Osteoblast (primary cell): Measurements from ENCODE around the gene NTM. TPM values are rescaled to one million over a fixed set of nuclear protein-coding genes. Genes with fewer than 3 reads are reported as not detected.
"Not testable (repeated sequence)": the region's sequence is repeated elsewhere in the genome, so short reads cannot be mapped to it uniquely, and the experiment has no call there.

Experiments
- DNase-seq: peaks from one replicate; pipeline ENCODE4 v3.0.0; 2011; ENCODE audit warnings: low spot score, mixed read lengths; ENCODE audit not compliant: insufficient read length; ENCODE audit errors: missing footprints
- H2AFZ ChIP-seq: 2 replicates; pipeline ENCODE4 v1.6.0; 2011; ENCODE audit warnings: mild to moderate bottlenecking, low read length
- H3K27ac ChIP-seq: 2 replicates; pipeline ENCODE4 v1.5.1; 2011; ENCODE audit warnings: mild to moderate bottlenecking, low read depth, low read length, moderate library complexity
- H3K27me3 ChIP-seq: 2 replicates; pipeline ENCODE4 v1.6.0; 2012; ENCODE audit warnings: mild to moderate bottlenecking, control low read depth, inconsistent platforms, low read length, moderate library complexity; ENCODE audit not compliant: insufficient read depth
- H3K36me3 ChIP-seq: 2 replicates; pipeline ENCODE4 v1.5.1; 2011; ENCODE audit warnings: mild to moderate bottlenecking, low read length, control low read depth, moderate library complexity; ENCODE audit not compliant: insufficient read depth
- H3K4me1 ChIP-seq: 2 replicates; pipeline ENCODE4 v1.5.1; 2011; ENCODE audit warnings: mild to moderate bottlenecking, low read length, control low read depth, moderate library complexity; ENCODE audit not compliant: insufficient read depth
- H3K4me2 ChIP-seq: 2 replicates; pipeline ENCODE4 v1.6.0; 2011; ENCODE audit warnings: mild to moderate bottlenecking, low read length; ENCODE audit not compliant: insufficient read depth
- H3K4me3 ChIP-seq: fragments of 200-600 bp; sonication (generic); 3 replicates; pipeline ENCODE4 v1.5.1; 2012; ENCODE audit warnings: mild to moderate bottlenecking, low read length, inconsistent platforms; ENCODE audit not compliant: insufficient read depth
- H3K79me2 ChIP-seq: 2 replicates; pipeline ENCODE4 v1.6.0; 2012; ENCODE audit warnings: mild to moderate bottlenecking, low read length, control low read depth, inconsistent platforms; ENCODE audit not compliant: insufficient read depth
- H3K9me3 ChIP-seq: 2 replicates; pipeline ENCODE4 v1.5.1; 2011; ENCODE audit warnings: low read depth, low read length, control low read depth
- H4K20me1 ChIP-seq: 2 replicates; pipeline ENCODE4 v1.6.0; 2012; ENCODE audit warnings: mild to moderate bottlenecking, low read length, control low read depth; ENCODE audit not compliant: insufficient read depth
- CTCF ChIP-seq: IDR thresholded peaks from 2 replicates; pipeline ENCODE4 v1.5.1; 2011; ENCODE audit warnings: mild to moderate bottlenecking, low read depth, low read length, moderate library complexity; ENCODE audit errors: extremely low read depth
- total RNA-seq: library from RNA; depleted of rRNA; stranded (reverse); fragments of >200 nt; gene quantifications from 2 replicates; pipeline ENCODE4 v1.2.3, GENCODE V29; 2012

The NTM gene
- total RNA-seq, 1 donor = 48.1 TPM

GRCh38 chr11:131421066-131421855, 50.8 kb downstream of the NTM start:
- no peaks in the 10 kb centered on the region for H3K36me3 ChIP-seq
- H3K9me3 ChIP-seq = no peaks in the 10 kb centered on the region
- DNase-seq = no peak
- no peaks in the 10 kb centered on the region for H3K79me2 ChIP-seq
- H3K27me3 ChIP-seq = no peaks in the 10 kb centered on the region
- no peak overlapping the region for H3K27ac ChIP-seq
- H3K4me2 ChIP-seq = no peak overlapping the region
- H2AFZ ChIP-seq = no peak overlapping the region
- no peak overlapping the region for H3K4me3 ChIP-seq
- no peaks in the 10 kb centered on the region for H3K4me1 ChIP-seq
- no peaks in the 10 kb centered on the region for H4K20me1 ChIP-seq
- no peak for TF ChIP-seq CTCF

- Histone ChIP-seq H3K27me3 (no peaks in the 10 kb centered on the region), H3K4me2 (no peak overlapping the region), H3K4me1 (no peaks in the 10 kb centered on the region), H4K20me1 (no peaks in the 10 kb centered on the region), H3K4me3 (no peak overlapping the region), H3K36me3 (no peaks in the 10 kb centered on the region), H2AFZ (no peak overlapping the region), H3K27ac (no peak overlapping the region), H3K79me2 (no peaks in the 10 kb centered on the region), H3K9me3 (no peaks in the 10 kb centered on the region)
- TF ChIP-seq CTCF = no peak
- no peak for DNase-seq
Measured at GRCh38 chr11:131422029-131422428, 51.6 kb downstream of the NTM start.

- H3K4me3 ChIP-seq = no peak overlapping the region
- H2AFZ ChIP-seq = no peak overlapping the region
- H3K9me3 ChIP-seq = no peaks in the 10 kb centered on the region
- H3K4me2 ChIP-seq = no peak overlapping the region
- H3K27me3 ChIP-seq = no peaks in the 10 kb centered on the region
- no peaks in the 10 kb centered on the region for H3K79me2 ChIP-seq
- no peaks in the 10 kb centered on the region for H4K20me1 ChIP-seq
- H3K27ac ChIP-seq = no peak overlapping the region
- TF ChIP-seq CTCF = no peak
- no peaks in the 10 kb centered on the region for H3K4me1 ChIP-seq
- no peaks in the 10 kb centered on the region for H3K36me3 ChIP-seq
- no peak for DNase-seq
Measured at GRCh38 chr11:131422496-131422895, 52.1 kb downstream of the NTM start.

GRCh38 chr11:131423688-131424087, 53.3 kb downstream of the NTM start:
- no peak overlapping the region for H2AFZ ChIP-seq
- H3K79me2 ChIP-seq = no peaks in the 10 kb centered on the region
- no peak overlapping the region for H3K4me3 ChIP-seq
- peak; percentile 71 for DNase-seq
- TF ChIP-seq CTCF = no peak
- no peaks in the 10 kb centered on the region for H3K36me3 ChIP-seq
- H4K20me1 ChIP-seq = no peaks in the 10 kb centered on the region
- H3K9me3 ChIP-seq = no peaks in the 10 kb centered on the region
- H3K27me3 ChIP-seq = no peaks in the 10 kb centered on the region
- no peak overlapping the region for H3K4me2 ChIP-seq
- H3K4me1 ChIP-seq = no peaks in the 10 kb centered on the region
- no peak overlapping the region for H3K27ac ChIP-seq

- H3K4me1 ChIP-seq, H3K4me3 ChIP-seq, H3K36me3 ChIP-seq, H4K20me1 ChIP-seq, H2AFZ ChIP-seq, H3K27me3 ChIP-seq, H3K27ac ChIP-seq, H3K9me3 ChIP-seq, H3K79me2 ChIP-seq, DNase-seq, H3K4me2 ChIP-seq: not testable (repeated sequence)
Measured at GRCh38 chr11:131424257-131424876, 54.0 kb downstream of the NTM start.
